ENCODE results near the gene PPFIA3. TPM values are rescaled to one million over a fixed set of nuclear protein-coding genes. Genes with fewer than 3 reads are reported as not detected.
"Not testable (repeated sequence)": the region's sequence is repeated elsewhere in the genome, so short reads cannot be mapped to it uniquely, and the experiment has no call there.

The PPFIA3 gene
- polyA plus RNA-seq, 3 donors: 8.5 to 20.1 (median 8.9) TPM

DNA sequence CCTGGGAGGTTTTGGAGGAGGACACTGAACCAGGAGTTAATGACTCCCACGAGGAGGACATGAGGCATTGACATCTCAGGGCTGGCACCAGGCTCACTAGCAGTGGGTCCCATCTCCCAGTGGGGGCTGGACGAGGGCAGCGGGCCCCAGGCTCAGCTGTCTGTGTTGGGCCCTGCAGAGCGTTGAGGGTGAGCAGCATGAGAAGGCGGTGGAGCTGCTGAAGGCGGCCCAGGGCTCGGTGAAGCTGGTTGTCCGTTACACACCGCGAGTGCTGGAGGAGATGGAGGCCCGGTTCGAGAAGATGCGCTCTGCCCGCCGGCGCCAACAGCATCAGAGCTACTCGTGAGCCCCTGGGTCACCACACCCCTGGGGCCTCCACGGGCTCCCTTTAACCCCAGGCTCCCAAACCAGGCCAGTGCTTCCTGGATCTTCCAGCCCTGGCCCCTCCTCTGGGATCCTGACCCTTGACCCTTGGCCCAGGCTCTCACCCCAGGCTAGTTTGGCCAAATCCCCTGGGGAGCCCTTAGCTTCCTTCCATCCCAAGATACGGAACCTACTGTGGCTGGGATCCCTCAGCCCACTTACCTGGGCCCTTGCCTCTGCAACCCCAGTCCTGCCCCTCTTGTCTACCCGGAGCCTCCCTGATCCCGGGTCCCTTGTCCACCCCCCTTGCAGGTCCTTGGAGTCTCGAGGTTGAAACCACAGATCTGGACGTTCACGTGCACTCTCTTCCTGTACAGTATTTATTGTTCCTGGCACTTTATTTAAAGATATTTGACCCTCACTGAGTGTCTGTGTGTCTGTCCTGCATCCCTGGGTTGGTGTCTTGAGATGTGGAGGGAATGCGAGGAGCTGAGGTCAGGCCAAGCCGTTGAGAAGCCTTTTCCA, 1.4 kb upstream of the PPFIA3 start:
- WGBS, 3 donors: 54 to 70% (median 62%) methylated on average over 22 to 26 of the region's 26 CpGs
- peak overlapping the region; percentile 35 for H3K27ac ChIP-seq (ENCODE audit: low read depth, low read length)

DNA sequence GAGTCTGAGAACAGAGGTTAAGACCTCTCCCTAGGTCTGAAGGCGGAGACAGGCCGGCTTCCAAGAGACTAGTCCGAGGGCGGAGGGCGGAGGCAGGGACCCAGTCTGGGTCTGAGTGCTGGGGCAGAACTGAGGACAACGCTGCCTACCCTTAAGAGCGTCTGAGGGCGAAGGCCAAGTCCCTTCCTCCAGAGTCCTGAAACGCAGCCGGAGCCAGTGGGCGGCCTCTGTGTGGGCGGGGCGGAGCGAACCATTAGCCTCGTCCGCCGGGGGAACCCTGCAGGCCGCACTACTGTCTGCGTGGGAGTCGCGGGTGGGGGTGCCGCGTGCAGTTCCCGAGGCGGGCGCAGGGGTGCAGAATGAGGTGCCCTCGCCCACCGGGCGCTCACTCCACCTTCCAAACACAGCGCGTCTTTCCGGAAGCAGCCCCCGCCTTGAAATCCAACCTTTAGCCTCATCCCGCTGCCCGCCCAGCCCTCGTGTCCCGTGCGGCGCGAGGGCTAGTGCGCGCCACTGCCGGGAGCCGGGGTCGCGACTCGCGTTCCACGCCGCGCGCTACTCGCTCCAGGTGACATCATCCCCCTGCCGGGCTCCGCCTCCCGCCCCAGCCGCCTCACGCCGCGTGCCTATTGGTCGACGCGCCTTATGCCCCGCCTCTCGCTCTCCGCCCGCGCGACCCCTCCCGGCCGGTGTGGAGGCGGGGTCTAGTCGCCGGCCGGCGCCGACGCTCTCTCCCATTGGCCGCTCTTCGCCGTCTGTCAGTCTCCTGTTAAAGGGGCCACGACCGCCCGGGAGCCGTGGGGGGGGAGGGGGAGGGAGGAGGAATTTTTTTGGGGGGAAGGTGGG, 556 bp upstream of the PPFIA3 start, which contains the start of gene C19orf73:
TSS of gene C19orf73 (minus strand) at position 579 of the 846 bp plus-strand sequence. CDS start at position 458, 121 bp downstream.
- H3K27ac ChIP-seq (ENCODE audit: low read depth, low read length): peak within 1 kb of the TSS; percentile 35
- WGBS, 3 donors: 1% methylated on average over 52 to 85 of the region's 85 CpGs

DNA sequence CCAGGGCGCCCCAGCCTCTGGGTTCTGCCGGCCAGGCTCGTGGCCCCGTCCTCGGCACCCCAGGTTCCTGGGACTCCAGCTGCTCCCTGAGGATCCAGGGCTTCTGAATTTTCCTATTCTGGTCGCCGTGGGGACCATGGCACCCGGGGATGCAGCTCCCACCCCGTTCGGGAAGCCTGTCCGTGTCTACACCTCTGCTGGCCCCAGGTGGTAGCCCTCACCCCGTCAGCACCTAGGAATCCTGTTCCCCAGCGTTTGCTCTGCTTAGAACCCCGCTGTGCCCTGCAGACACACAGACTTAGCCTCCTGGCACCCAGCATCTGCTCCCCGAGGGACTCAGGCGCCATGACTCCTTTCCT, 960 bp downstream of the PPFIA3 start:
- H3K27ac ChIP-seq (ENCODE audit: low read depth, low read length): no peak overlapping the region
- WGBS, 3 donors: 9 to 15% (median 14%) methylated on average over 16 of the region's 16 CpGs

DNA sequence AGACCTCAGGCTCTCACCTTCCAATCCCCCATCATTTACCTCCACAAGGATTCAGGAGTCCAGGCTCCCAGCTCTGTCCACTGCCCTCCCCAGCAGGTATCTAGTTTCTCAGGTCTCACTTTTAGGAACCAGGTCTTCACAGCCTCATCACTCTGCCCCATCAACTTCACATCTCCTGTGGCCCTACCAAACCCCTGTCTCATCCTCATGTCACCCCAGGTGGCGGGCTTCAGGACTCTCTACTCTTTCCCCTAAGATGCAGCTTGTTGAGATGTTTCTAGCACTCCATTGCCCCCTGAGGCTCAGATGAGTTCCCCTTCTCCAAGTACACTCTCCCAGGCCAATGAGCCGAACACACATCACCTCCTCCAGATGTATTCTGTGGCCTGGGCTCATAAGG, 1.5 kb downstream of the PPFIA3 start:
- 87 to 100% (median 96%) methylated on average over 2 of the region's 2 CpGs for WGBS, 3 donors
- H3K27ac ChIP-seq (ENCODE audit: low read depth, low read length): no peak overlapping the region

DNA sequence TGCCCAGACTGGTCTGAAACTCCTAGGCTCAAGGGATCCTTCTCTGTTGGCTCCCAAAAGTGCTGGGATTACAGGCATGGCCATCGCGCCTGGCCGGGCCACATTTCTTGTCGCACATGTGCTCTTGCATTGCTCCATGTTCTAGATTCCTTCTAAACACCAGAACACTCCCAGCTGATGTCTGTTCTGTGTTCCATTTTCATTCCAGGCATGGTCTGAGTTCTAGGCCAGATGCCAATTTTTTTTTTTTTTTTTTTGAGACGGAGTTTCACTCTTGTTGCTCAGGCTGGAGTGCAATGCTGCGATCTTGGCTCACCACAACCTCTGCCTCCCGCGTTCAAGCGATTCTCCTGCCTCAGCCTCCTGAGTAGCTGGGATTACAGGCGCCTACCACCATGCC, 2.5 kb downstream of the PPFIA3 start:
- not testable (repeated sequence) for H3K27ac ChIP-seq (ENCODE audit: low read depth, low read length)
- WGBS, 3 donors: 76 to 85% (median 77%) methylated on average over 9 to 10 of the region's 10 CpGs

DNA sequence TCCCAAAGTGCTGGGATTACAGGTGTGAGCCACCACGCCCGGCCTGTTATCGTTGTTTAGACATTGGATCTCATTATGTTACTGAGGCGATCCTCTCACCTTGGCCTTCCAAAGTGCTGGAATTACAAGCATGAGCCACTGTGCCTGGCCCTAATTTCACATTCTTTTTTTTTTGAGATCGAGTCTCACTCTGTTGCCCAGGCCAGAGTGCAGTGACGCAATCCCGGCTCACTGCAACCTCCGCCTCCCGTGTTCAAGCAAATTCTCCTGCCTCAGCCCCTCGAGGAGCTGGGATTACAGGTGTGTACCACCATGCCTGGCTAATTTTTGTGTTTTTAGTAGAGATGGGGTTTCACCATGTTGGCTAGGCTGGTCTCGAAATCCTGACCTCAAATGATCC, 3.9 kb downstream of the PPFIA3 start:
- not testable (repeated sequence) for H3K27ac ChIP-seq (ENCODE audit: low read depth, low read length)
- 90 to 95% (median 91%) methylated on average over 11 of the region's 11 CpGs for WGBS, 3 donors

DNA sequence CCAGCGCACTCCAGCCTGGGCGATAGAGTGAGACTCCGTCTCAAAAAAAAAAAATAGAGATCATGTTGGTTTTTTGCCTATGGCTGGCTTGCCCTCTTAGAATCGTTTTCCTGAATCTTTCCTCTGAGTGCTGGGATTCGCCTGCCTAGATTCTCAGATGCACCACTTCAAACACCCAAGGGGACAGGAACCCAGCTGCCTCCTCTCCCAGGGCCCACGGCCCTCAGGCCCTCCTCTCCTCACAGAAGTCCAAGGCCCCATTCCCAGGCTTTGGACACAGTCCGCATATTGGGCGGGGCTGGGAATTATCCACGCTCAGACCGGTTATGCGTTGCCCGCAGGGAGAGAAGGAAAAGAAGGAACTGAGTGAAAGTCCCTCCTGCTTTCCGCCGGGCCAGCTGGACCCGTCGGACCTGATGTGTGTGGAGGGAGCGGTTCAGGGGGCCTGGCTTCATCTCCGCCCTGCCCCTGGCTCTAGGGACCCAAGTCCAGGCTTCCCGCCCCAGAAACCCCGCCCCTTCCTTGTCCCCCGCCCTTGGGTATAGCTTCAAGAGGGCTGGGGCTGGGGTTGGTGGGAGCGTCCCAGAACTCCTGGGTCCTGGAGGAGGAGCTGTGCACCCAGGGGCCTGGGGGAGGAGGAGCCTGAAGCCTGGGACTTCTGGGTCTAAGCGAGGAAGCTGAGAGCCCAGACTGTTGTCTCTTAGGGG, 5.8 kb downstream of the PPFIA3 start:
- no peak overlapping the region for H3K27ac ChIP-seq (ENCODE audit: low read depth, low read length)
- WGBS, 3 donors: 38 to 52% (median 40%) methylated on average over 23 of the region's 23 CpGs

DNA sequence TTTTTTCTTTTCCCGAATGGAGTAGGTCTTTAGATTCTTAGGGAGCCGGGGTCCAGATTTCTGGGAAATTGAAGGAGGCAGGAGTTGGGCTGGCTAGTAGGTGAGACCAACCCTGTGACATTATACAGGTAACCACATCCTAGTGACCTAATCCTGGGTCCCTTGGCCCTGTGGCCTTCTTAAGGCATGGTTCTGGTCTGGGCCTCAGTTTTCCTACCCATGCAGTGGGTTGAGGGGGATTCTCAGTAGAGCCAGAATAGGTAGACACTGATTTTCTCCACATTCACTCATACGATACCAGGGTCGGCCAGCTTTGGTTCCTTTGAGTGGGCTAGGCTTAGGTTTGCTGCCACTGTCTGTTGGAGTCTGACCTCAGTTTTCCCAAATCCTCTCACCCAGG, 7.2 kb downstream of the PPFIA3 start:
- H3K27ac ChIP-seq (ENCODE audit: low read depth, low read length): no peak overlapping the region
- whole genome bisulfite sequencing, 3 donors: 75 to 78% (median 77%) methylated on average over 4 of the region's 4 CpGs

DNA sequence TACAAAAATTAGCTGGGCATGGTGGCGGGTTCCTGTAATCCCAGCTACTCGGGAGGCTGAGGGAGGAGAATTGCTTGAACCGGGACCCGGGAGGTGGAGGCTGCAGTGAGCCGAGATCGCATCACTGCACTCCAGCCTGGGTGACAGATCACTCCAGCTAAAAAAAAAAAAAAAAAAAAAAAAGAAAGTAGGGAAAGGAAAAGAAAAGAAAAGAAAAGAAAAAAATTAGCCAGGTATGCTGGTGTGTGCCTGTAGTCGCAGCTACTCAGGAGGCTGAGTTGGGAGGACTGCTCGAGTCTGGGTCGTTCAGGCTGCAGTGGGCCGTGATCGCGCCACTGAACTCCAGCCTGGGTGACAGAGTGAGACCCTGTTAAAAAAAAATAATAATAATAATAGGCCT, 7.9 kb downstream of the PPFIA3 start:
- not testable (repeated sequence) for H3K27ac ChIP-seq (ENCODE audit: low read depth, low read length)
- WGBS, 3 donors: 95 to 97% (median 96%) methylated on average over 12 of the region's 12 CpGs

DNA sequence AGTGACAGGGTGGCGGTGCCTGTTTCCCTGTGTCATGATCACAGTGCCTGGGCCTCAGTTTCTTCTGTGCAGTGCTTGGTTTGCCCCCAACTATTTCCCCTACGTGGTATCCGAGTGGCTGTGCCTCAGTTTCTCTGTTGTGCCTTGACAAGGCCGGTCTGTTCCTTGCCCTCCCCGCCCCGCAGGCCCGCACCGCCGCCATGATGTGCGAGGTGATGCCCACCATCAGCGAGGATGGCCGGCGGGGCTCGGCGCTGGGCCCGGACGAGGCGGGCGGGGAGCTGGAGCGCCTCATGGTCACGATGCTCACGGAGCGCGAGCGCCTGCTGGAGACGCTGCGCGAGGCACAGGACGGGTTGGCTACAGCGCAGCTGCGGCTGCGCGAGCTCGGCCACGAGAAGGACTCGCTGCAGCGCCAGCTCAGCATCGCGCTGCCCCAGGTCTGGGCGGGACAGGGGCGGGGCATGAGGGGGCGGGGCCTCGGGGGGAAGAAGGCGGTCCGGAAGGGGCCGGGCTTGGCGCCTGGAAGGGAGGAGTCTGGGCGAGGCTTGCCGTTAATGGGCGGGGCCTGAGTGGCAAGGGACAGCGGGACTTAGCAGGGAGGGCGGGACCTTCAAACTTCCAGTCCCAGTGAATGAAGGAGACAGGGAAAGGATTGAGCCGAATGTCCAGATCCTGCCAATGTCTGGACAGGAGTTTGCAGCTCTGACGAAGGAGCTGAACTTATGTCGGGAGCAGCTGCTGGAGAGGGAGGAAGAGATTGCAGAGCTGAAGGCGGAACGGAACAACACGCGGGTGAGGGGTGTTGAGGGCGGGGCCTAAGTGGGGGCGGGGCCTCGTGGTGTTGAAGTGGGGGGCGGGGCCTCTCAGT, 8.6 kb downstream of the PPFIA3 start:
- WGBS, 3 donors: 4 to 5% (median 4%) methylated on average over 59 to 63 of the region's 63 CpGs
- H3K27ac ChIP-seq (ENCODE audit: low read depth, low read length): no peak overlapping the region

DNA sequence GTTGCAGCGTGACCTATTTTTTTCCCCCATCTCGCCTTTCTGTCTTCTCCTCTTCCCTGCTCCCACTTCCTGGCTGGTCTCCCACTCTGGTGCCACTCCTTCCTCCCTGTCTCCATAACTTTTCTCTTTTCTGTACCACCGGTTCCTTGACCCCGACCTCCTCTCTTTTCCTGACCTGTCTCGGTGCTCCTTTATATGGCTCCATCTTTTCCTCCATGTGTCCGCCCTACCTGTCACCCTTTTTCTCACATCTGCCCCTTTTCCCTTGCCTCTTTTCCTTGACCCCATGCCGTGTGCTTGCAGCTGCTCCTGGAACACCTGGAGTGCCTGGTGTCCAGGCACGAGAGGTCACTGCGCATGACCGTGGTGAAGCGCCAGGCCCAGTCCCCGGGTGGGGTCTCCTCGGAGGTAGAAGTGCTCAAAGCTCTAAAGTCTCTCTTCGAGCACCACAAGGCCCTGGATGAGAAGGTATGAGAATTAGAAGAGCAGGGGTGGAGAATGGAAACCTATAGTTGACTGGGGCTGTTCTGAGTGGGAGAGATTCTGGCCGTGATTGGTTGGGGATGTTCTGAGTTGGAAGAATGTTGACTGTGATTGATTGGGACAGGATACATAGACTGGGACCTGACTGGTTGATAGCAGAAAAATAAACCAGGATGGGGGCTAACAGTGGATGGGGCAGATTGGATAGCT, 9.3 kb downstream of the PPFIA3 start:
- no peak overlapping the region for H3K27ac ChIP-seq (ENCODE audit: low read depth, low read length)
- whole genome bisulfite sequencing, 3 donors: 41 to 68% (median 50%) methylated on average over 15 of the region's 15 CpGs

DNA sequence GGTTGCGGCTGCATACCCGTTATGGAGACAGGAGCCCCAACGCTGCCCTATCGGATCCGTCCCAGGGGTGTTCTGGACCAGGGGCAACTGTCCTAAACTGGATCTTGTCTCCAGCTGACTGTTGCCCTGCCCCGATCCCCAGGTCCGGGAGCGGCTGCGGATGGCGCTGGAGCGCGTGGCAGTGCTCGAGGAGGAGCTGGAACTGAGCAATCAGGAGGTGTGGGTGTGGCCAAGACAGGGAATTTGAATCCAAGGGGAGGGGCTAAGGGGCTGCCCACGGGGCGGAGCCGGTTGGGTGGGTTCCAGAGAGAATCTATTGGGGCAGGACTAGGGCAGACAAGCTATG, 9.9 kb downstream of the PPFIA3 start:
- 22 to 67% (median 60%) methylated on average over 16 of the region's 16 CpGs for WGBS, 3 donors
- no peak overlapping the region for H3K27ac ChIP-seq (ENCODE audit: low read depth, low read length)

DNA sequence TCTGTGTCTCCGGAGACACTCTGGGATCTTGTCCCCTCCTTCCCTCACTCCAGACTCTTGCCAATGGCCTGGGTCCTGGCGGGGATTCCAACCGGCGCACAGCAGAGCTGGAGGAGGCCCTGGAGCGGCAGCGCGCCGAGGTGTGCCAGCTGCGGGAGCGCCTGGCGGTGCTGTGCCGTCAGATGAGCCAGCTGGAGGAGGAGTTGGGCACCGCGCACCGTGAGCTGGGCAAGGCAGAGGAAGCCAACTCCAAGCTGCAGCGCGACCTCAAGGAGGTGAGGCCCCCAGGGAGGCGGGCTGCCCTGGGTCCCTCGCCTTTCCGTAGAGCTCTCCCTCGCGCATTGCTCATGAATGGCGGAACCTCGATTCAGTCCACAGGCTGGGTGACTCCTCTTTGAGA, 11.0 kb downstream of the PPFIA3 start:
- WGBS, 3 donors: 92 to 97% (median 94%) methylated on average over 24 of the region's 24 CpGs

DNA sequence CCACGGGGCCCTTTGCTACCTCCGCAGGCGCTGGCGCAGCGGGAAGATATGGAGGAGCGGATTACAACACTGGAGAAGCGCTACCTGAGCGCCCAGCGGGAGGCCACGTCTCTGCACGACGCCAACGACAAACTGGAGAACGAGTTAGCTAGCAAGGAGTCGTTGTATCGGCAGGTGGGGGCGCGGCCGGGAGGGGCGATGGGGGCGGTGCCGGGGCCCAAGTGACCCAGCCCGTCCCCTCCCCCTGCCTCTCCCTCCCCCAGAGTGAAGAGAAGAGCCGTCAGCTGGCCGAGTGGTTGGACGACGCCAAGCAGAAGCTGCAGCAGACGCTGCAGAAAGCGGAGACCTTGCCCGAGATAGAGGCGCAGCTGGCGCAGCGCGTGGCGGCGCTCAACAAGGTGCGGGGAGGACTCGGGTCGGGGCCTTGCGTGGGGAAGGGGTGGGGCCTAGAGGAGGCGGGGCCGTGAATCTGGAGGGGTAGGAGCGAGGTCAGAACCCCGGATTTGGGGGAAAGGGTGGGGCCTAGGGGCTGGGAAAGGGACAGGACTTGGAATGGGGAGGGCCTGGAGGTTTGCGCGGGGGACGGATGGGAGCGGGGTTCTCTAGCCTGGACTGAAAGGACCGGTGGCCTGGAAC, 13.7 kb downstream of the PPFIA3 start:
- WGBS, 3 donors: 28 to 33% (median 32%) methylated on average over 46 to 49 of the region's 49 CpGs
- H3K27ac ChIP-seq (ENCODE audit: low read depth, low read length): no peak overlapping the region

More for the DNA sequence above, 11.0 kb downstream of the PPFIA3 start:
- H3K27ac ChIP-seq (ENCODE audit: low read depth, low read length): no peak overlapping the region

DNA sequence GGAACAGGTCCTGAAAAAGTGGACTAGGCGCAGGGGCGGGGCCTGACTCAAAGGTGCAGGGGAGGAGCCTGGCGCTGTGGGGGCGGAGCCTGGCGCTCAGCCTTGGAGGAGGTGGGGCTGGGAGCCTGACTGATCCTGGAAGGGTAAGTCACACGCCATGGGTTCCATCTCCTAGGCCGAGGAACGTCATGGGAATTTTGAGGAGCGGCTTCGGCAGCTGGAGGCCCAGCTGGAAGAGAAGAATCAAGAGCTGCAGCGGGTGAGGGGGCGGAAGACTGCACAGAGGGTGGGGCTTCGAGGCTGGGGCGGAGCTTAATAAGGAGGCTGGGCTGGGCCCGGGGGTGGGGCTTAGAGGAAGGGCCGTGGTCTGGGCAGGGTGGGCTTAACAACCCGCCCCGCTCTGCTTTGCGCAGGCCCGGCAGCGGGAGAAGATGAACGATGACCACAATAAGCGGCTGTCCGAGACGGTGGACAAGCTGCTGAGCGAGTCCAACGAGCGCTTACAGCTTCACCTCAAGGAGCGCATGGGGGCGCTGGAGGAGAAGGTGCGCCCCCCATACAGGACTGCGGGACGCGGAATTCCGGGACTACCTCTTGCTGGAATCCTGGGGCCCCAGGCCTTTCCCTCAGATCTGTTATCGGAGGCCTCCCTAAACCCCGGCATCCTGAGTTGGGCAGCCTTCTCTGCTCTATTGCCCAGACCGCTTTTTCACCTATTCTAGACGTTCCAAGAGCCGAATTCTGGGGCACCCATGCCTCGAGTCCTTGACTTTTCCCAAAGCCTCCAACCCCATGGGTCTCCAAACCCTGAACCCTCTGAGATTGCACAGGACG, 14.5 kb downstream of the PPFIA3 start:
- H3K27ac ChIP-seq (ENCODE audit: low read depth, low read length): no peak overlapping the region
- WGBS, 3 donors: 26 to 45% (median 43%) methylated on average over 39 to 42 of the region's 42 CpGs

DNA sequence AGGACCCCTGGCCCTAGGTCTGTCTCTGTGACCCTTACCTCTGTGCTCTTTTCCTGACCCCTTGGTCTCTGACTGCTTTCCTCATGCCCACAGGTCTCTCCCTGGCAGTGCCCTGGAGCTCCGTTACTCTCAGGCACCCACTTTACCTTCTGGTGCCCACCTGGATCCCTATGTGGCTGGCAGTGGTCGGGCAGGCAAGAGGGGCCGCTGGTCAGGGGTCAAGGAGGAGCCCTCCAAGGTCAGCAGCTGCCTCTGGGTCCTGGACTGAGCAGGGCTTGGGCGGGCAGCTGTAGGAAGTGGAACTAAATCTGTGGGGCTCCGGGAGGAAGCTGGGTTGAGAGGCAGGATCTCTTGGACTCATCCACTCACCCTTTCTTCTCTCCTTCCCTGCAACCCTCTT, 16.3 kb downstream of the PPFIA3 start:
- WGBS, 3 donors: 89 to 94% (median 89%) methylated on average over 5 of the region's 5 CpGs

More for the DNA sequence above, 16.3 kb downstream of the PPFIA3 start:
- no peak overlapping the region for H3K27ac ChIP-seq (ENCODE audit: low read depth, low read length)

All from adipose tissue (tissue), 3 donors.